ENCODE data around the gene CFAP45.

DNA sequence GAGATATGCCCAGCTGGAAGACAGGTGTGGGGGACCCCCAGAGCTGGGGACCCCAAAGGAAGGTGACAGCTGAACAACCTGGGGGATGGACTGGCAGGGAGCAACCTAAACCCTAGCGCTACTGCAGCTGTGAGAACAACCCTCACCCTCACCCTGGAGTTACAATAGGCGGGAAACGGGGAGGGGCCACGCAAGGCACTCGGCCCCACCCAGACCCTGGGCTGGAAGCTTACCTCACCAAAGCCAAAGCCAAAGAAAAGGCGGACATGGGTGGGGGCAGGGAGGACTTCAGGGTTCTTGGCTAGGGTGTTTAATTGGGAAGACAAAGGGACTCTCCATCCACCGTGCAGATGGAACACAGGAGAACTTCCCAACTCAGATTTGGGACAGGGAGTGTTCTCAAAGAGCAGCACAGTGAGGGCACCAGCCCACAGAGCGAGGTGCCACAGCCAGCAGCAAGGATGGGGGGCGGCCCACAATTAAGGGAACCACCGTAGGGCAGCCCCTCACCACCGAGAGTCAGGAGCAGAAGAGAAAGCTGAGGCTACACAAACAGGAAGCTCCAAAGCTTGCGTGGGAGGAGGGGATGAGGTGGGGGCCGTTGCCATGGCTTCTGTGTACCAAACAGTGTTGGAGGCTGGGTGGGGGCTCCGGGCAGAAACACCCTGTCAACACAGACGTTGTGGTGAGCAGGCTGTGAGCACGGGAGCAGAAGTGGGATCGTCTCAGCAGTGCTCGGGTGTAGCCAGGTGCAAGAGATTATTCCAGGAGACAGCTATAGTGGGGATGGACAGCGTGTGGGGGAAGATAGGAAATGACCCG is 23.4 kb upstream of the CFAP45 start:
- TF ChIP-seq EP300 (IDR thresholded peaks at IDR 0.05; ENCODE audit: borderline replicate concordance in 1 of 2, low read depth in 1 of 2, low read length in 1 of 2), result no peak
- TF ChIP-seq, protein P1, sequence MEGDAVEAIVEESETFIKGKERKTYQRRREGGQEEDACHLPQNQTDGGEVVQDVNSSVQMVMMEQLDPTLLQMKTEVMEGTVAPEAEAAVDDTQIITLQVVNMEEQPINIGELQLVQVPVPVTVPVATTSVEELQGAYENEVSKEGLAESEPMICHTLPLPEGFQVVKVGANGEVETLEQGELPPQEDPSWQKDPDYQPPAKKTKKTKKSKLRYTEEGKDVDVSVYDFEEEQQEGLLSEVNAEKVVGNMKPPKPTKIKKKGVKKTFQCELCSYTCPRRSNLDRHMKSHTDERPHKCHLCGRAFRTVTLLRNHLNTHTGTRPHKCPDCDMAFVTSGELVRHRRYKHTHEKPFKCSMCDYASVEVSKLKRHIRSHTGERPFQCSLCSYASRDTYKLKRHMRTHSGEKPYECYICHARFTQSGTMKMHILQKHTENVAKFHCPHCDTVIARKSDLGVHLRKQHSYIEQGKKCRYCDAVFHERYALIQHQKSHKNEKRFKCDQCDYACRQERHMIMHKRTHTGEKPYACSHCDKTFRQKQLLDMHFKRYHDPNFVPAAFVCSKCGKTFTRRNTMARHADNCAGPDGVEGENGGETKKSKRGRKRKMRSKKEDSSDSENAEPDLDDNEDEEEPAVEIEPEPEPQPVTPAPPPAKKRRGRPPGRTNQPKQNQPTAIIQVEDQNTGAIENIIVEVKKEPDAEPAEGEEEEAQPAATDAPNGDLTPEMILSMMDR (IDR thresholded peaks at IDR 0.05), result no peak
- no peak for TF ChIP-seq JUND (IDR thresholded peaks at IDR 0.05)
- no peak for TF ChIP-seq POLR2AphosphoS5 (IDR thresholded peaks at IDR 0.05; ENCODE audit: low read depth, low read length)
- TF ChIP-seq SIN3A (IDR thresholded peaks at IDR 0.05; ENCODE audit: borderline replicate concordance, low read depth, low read length), result no peak
- no peak for TF ChIP-seq EZH2phosphoT487 (IDR thresholded peaks at IDR 0.05; ENCODE audit: borderline replicate concordance, low read depth)
- no peak for TF ChIP-seq MAX (IDR thresholded peaks at IDR 0.05; ENCODE audit: low read depth)
- TF ChIP-seq REST (IDR thresholded peaks at IDR 0.05; ENCODE audit: low read depth, low read length), result no peak

Data from SK-N-SH (cell line).